NT2/D1 (cell line): Measurements from ENCODE around the gene C19orf85.
A peak's percentile ranks its signal among the peaks of the same experiment; 100 is the strongest.

Experiments
- DNase-seq: peaks from one replicate; pipeline ENCODE4 v3.0.0-alpha.2; 2011; ENCODE audit warnings: low read depth, low spot score
- H3K27me3 ChIP-seq: 2 replicates; pipeline ENCODE4 v1.6.0; 2011; ENCODE audit warnings: mild to moderate bottlenecking; ENCODE audit not compliant: insufficient read length, insufficient read depth
- H3K36me3 ChIP-seq: 2 replicates; pipeline ENCODE4 v1.6.1; 2011; ENCODE audit warnings: mild to moderate bottlenecking, low read length, mixed read lengths; ENCODE audit not compliant: insufficient read depth, insufficient read length
- H3K4me1 ChIP-seq: 2 replicates; pipeline ENCODE4 v1.5.1; 2011; ENCODE audit not compliant: insufficient read depth, insufficient read length
- H3K4me3 ChIP-seq: 2 replicates; pipeline ENCODE4 v1.5.1; 2011; ENCODE audit warnings: low read depth; ENCODE audit not compliant: insufficient read length
- H3K9ac ChIP-seq: 2 replicates; pipeline ENCODE4 v1.6.0; 2011; ENCODE audit warnings: low read depth; ENCODE audit not compliant: insufficient read length
- H3K9me3 ChIP-seq: 2 replicates; pipeline ENCODE4 v1.5.1; 2011; ENCODE audit warnings: mild to moderate bottlenecking, low read length; ENCODE audit not compliant: insufficient read depth
- SUZ12 ChIP-seq: IDR thresholded peaks from 2 replicates; pipeline ENCODE4 v1.6.1; 2011; ENCODE audit not compliant: insufficient read length, insufficient read depth; ENCODE audit errors: extremely low read depth
- YY1 ChIP-seq: IDR thresholded peaks from 2 replicates; pipeline ENCODE4 v1.6.1; 2011; ENCODE audit not compliant: insufficient read length, insufficient read depth
- ZNF274 ChIP-seq: IDR thresholded peaks from 2 replicates; pipeline ENCODE4 v1.6.1; 2011; ENCODE audit warnings: mild to moderate bottlenecking, low read depth, low read length

Gene C19orf85

GRCh38 chr19:55464662-55465054 lies at the start of gene C19orf85:
Gene C19orf85 (minus strand): TSS chr19:55464751. CDS start chr19:55464554, 197 bp downstream.
- peaks cover 21% of the 10 kb centered on the region for H3K4me1 ChIP-seq
- peak within 1 kb of the TSS; percentile 64 for H3K9ac ChIP-seq
- no peak for TF ChIP-seq YY1
- no peak for TF ChIP-seq ZNF274
- TF ChIP-seq SUZ12: no peak
- no peaks in the 10 kb centered on the region for H3K36me3 ChIP-seq
- H3K4me3 ChIP-seq: peak within 1 kb of the TSS; percentile 24
- DNase-seq: peak; percentile 77
- peaks cover 79% of the 10 kb centered on the region for H3K27me3 ChIP-seq
- no peaks in the 10 kb centered on the region for H3K9me3 ChIP-seq

DNA sequence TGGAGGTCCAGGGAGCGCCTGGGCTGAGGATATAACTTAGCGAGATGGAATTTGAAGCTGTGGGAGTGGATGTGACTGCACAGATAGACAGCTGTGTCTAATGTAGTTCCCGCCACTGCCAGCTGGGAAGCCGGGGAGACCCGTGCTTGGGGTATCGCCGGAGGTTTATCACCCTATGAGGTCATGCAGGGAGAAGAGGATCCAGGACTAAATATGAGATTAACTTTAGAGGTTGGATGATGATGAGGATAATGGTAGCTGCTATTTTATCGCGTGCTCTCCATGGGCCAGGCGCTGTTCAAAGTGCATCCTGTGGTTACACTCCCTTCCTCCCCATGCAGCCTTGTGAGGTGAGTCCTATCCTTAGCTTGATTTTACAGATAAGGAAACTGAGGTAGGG lies 43.6 kb upstream of the C19orf85 start:
- DNase-seq: no peak
- Histone ChIP-seq H3K27me3 (peaks cover 17% of the 10 kb centered on the region), H3K9me3 (peaks cover 12% of the 10 kb centered on the region; the same call in 1 of the 2 replicates), H3K9ac (no peak overlapping the region), H3K4me3 (no peak overlapping the region), H3K4me1 (no peaks in the 10 kb centered on the region), H3K36me3 (no peaks in the 10 kb centered on the region)
- TF ChIP-seq ZNF274 (no peak), SUZ12 (no peak), YY1 (no peak)

GRCh38 chr19:55504981-55505380 lies 40.4 kb upstream of the C19orf85 start:
- Histone ChIP-seq H3K9me3 (peaks cover 14% of the 10 kb centered on the region; the same call in 1 of the 2 replicates), H3K4me3 (no peak overlapping the region), H3K9ac (no peak overlapping the region), H3K4me1 (no peaks in the 10 kb centered on the region), H3K27me3 (peaks cover 30% of the 10 kb centered on the region), H3K36me3 (peaks cover 8% of the 10 kb centered on the region)
- no peak for DNase-seq
- TF ChIP-seq ZNF274 (no peak), SUZ12 (no peak), YY1 (no peak)

GRCh38 chr19:55504252-55504603 lies 39.7 kb upstream of the C19orf85 start:
- Histone ChIP-seq H3K9ac (no peak overlapping the region), H3K4me3 (no peak overlapping the region), H3K4me1 (no peaks in the 10 kb centered on the region), H3K9me3 (peaks cover 14% of the 10 kb centered on the region; the same call in 1 of the 2 replicates), H3K36me3 (peaks cover 12% of the 10 kb centered on the region), H3K27me3 (peaks cover 30% of the 10 kb centered on the region)
- no peak for TF ChIP-seq SUZ12
- no peak for TF ChIP-seq ZNF274
- no peak for TF ChIP-seq YY1
- DNase-seq: no peak

GRCh38 chr19:55503502-55504251 lies 39.1 kb upstream of the C19orf85 start:
- H3K27me3 ChIP-seq: peaks cover 30% of the 10 kb centered on the region
- H3K9ac ChIP-seq: no peak overlapping the region
- no peak for TF ChIP-seq ZNF274
- no peak for TF ChIP-seq YY1
- TF ChIP-seq SUZ12: no peak
- H3K4me1 ChIP-seq: no peaks in the 10 kb centered on the region
- DNase-seq: peak; percentile 71
- peaks cover 12% of the 10 kb centered on the region for H3K36me3 ChIP-seq
- H3K4me3 ChIP-seq: no peak overlapping the region
- peaks cover 14% of the 10 kb centered on the region; the same call in 1 of the 2 replicates for H3K9me3 ChIP-seq

DNA sequence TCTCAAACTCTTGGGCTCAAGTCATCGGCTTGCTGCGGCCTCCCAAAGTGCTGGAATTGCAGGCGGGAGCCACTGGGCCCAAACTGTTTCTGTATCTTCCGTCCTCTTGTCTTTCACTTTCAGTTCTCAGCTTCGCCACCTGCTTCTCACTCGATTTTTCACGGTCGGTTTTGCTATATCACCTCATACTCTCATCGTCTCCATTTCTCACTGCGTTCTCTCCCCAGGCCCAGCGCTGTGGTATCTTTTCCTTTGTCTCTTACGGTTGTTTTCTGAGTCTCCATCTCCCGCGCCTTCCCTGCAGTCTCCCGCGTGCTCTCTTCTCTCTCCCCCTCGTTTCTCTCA lies 38.6 kb upstream of the C19orf85 start:
- H3K4me1 ChIP-seq: no peaks in the 10 kb centered on the region
- H3K9ac ChIP-seq: no peak overlapping the region
- H3K9me3 ChIP-seq: peaks cover 14% of the 10 kb centered on the region; the same call in 1 of the 2 replicates
- TF ChIP-seq ZNF274 (no peak), YY1 (no peak), SUZ12 (no peak)
- H3K4me3 ChIP-seq: no peak overlapping the region
- H3K36me3 ChIP-seq: peaks cover 12% of the 10 kb centered on the region
- peaks cover 34% of the 10 kb centered on the region for H3K27me3 ChIP-seq
- no peak for DNase-seq

GRCh38 chr19:55502197-55502952 lies 37.8 kb upstream of the C19orf85 start:
- no peak for TF ChIP-seq YY1
- no peak for TF ChIP-seq ZNF274
- no peak for TF ChIP-seq SUZ12
- H3K27me3 ChIP-seq: peaks cover 34% of the 10 kb centered on the region
- peaks cover 14% of the 10 kb centered on the region; the same call in 1 of the 2 replicates for H3K9me3 ChIP-seq
- no peak overlapping the region for H3K9ac ChIP-seq
- peaks cover 12% of the 10 kb centered on the region for H3K36me3 ChIP-seq
- DNase-seq: no peak
- H3K4me1 ChIP-seq: no peaks in the 10 kb centered on the region
- H3K4me3 ChIP-seq: no peak overlapping the region
